HG03095 (cell line): Measurements from ENCODE around the gene LZIC.
A peak's percentile ranks its signal among the peaks of the same experiment; 100 is the strongest.
"Not testable (repeated sequence)": the region's sequence is repeated elsewhere in the genome, so short reads cannot be mapped to it uniquely, and the experiment has no call there.

Experiments used
- ATAC-seq: cut with Tn5 transposase; IDR thresholded peaks from one replicate; pipeline ENCODE4 v1.9.1; 2021; ENCODE audit warnings: moderate library complexity; ENCODE audit not compliant: unreplicated experiment

LZIC gene

DNA sequence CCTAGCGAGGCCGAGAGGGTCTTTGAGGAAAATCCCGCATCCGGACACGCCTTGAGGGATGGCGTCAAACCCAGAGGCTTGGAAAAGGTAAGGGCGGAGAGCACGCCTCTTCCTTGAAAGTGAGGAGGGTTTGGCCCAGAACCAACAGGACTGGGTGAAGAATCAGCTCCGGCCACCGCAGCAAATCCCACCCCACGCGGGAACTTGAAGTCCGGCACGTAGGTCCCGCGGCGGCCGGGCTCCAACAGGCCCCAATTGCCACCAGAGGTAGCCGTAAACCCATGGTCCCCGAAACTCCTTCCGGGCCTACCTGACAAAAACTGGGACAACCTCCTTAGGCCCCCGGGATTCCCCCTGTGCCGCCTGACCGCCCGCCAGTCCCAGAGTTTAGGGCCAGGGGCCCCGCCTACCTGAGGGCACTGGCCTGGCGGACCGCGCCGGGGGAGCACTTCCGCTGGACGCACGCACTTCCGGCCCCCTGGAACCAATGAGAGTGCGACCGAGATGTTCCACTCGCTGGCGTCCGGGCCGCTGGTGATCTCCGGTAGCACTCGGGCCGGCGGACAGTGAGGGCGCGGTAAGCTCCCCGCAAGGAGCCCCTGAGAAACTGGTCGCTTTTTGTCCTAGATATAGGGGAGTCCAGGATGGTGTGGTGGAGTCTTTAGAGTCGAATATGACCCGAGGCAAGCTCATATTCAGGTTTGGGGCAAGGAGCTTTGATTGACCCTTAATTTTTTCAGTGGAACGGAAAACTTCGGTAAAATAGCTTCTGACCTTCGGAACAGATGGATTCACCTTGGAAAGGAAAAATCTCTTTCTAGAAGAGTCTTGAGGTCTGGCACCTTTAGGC is at the start of gene LZIC, which contains the start of gene NMNAT1:
LZIC (minus strand) TSS at position 453 of the 850 bp plus-strand sequence. CDS start 6,772 bp downstream, outside the sequence.
NMNAT1 (plus strand) TSS at position 537 of the 850 bp plus-strand sequence. CDS start 28,599 bp downstream, outside the sequence.
- peak; percentile 82 for ATAC-seq

DNA sequence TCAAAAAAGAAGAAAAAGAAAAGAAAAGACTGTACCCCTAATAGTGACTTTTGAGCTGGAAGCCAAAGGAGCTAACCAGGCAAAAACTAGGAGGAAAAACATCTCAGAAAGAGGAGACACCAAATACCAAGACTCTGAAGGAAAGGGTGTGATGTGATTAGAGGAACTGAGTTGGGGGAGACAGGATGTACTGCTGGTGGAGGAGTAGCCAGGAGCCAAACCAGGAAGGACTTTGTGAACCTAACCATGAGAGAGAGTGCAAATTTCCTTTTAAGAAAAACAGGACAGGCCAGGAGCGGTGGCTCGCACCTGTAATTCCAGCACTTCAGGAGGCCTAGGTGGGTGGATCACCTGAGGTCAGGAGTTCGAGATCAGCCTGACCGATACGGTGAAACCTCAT is 49.7 kb upstream of the LZIC start:
- ATAC-seq: no peak

DNA sequence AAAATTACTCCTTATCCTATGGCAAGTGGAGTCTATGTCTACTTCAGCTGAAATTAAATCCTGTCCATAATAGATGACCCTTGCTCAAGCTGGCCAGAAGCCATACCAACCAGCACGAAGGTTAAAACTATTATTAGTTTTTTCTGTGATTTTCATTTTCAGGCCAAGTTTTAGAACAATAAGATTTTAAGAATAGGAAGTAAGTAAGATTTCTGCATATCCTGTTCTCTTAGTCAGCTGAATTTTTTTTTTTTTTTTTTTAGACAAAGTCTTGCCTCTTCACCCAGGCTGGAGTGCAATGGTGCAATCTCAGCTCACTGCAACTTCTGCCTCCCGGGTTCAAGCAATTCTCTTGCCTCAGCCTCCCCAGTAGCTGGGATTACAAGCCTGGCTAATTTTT is 47.8 kb upstream of the LZIC start:
- no peak for ATAC-seq

DNA sequence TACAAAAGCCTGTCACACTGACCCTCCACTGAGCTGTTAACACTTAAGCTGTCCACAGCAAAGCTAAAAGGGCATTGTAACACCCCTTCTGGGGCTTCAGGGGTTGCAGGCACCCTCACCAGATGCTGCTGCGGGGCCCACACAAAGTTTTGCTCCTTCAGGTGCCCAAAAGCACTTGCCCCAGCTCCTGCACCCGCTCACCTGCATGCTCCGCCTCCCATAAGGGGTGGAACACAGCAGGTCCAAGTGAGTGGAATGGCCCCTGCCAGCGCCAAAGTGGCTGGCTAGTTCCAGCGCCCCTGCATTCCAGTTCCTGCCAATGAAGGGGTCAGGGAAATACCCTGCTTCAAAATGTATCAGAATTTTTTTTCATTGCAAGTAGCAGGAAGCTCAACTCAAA is 46.6 kb upstream of the LZIC start:
- no peak for ATAC-seq

DNA sequence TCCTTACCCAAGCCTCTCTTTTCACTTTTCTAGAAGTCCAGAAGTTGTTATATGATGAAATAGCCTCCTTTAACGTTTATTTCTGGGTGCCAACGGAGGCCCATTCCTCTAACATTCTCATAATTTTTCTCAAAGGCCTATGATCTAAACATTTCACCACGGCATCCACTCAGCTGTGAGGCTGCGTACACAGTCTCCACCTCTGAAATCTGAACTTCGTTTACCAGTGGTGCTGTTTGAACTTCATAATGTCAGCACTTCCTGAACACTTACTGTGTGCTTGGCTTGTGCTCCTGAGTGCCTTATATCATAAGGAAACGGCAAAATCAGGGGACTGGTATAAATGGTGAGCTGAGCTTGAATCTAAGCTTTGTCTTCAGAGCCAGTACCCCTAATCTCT is 41.8 kb upstream of the LZIC start:
- ATAC-seq: no peak

DNA sequence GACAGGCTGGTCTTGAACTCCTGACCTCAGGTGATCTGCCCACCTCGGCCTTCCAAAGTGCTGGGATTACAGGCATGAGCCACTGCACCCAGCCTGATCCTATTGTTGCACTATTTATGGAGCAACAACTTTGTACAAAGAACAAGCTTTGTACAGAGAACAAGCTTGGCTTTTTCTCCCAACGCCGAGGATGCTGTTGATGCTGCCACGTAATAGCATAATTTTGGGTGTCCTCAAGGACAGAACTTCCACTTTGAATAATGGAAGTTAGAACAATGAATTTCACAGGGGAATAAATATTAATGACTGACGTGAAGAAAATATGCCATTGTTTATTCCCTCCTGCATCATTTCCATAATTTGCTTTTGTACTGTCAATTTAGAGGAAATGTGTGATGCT is 41.1 kb upstream of the LZIC start:
- ATAC-seq: no peak

DNA sequence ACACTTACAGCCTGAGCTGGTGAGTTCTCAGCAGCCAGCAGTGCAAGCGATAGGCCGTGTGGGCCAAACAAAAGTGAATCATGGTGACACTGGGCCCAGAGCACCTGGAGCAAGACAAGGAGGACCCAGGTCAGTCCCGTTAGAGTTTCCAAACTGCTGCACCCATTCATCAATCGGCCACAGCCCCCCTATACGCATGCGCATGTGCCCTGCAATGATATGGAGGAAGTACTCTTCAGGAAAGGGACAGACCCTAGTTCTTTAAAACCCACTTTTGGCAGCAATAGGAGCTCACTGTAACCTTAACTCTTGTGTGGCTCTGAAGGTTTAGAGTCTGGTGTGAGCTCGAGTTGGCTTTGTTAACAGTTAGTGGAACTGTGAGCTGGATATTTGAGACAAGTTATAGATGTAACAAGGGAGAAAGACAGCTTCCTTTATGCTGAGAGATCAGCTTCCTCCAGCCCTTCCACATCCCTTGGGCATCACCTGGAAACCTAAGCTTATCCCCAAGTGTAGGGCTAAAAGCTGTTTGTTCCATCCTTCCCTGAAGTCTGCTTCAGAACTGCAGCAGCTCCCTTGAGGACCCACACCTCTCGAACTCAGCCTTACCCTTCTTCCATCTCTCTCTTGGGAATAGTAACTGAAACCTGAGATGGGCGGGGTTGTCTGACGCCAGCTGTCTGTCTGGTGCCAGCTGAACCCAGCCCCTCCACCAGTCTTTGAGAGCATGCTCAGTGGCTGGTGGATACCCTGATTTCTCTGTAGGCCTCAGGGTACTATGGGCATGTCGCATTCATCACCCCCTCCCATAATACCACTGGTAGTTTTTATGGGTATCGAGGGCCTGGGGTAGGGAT is 17.7 kb upstream of the LZIC start:
- no peak for ATAC-seq

DNA sequence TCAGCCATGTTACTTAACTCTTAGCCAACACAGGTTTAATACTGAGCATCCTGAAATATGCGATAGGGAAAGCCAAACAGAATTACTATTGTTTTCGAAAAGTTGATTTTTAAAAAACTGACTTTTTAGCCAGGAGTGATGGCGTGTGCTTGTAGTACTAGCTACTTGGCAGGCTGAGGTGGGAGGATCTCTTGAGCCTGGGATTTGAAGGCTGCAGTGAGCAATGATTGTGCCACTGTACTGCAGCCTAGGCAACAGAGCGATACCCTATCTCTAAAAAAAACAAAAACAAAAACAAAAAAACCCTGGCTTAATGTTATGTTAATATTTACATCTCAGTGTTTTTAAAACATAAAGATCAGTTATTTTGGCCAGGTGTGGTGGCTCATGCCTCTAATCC is 16.8 kb upstream of the LZIC start:
- ATAC-seq: no peak

DNA sequence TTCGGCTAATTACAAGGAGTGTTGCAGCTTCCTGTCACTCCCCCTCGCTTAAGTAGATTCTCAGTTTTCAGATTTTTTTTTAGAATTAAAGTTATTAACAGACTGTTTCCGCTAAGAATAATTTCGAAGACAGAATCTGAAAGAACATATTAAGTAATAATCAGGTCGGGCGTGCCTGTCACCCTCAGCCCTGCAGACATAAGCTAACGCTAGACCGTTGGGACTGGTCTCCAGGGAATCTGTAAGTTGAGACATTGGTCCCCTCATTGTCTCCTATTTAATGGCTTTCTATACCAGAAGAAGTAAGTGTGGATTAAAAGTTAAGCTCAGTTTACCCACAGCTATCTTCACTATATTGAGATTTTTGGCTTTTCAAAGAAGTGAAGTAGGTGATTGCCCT is 14.5 kb upstream of the LZIC start:
- no peak for ATAC-seq

DNA sequence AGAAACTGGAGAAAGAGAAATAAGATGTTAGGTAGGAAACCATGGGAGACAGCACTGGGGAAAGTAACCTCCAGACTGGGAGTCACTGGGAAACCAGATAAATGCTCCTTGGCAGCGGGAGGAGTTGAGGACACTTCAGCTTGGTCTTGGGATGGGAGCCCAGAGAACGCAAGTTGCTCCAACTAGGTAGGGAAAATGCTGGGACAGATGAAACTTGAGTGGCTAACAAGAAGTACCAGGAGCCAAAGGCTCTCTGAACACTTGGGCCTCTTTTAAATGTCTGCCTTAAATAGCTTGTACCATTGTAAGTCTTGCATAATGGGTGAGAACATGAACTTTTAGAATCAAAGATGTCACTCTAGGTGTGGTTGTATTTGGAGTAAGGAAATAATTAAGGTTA is 3.1 kb upstream of the LZIC start:
- no peak for ATAC-seq

DNA sequence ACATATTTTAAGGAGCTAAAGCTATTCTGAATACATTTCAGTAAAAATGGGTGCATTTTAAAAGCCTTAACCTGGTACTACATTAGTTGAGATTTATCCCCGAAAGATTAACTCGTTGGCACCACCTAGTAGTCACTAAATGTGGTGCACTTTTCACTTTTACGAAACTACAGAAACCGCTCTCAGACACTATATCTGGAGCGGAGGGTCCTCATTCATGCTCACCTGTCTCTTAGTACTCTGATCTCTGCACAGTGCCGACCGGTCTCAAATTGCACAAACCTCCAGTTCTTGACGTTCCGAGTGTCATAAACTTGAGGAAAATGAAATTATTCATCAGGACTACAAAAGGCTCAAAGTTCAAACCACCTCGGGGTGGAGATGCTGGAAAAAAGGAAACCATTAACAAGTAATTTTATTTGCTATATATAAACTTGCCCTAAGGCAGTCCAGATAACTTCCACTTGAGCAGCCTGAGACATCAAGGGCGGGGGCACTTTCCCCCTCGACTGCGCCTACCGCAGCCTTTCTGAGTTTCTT is 722 bp downstream of the LZIC start:
- ATAC-seq: no peak

DNA sequence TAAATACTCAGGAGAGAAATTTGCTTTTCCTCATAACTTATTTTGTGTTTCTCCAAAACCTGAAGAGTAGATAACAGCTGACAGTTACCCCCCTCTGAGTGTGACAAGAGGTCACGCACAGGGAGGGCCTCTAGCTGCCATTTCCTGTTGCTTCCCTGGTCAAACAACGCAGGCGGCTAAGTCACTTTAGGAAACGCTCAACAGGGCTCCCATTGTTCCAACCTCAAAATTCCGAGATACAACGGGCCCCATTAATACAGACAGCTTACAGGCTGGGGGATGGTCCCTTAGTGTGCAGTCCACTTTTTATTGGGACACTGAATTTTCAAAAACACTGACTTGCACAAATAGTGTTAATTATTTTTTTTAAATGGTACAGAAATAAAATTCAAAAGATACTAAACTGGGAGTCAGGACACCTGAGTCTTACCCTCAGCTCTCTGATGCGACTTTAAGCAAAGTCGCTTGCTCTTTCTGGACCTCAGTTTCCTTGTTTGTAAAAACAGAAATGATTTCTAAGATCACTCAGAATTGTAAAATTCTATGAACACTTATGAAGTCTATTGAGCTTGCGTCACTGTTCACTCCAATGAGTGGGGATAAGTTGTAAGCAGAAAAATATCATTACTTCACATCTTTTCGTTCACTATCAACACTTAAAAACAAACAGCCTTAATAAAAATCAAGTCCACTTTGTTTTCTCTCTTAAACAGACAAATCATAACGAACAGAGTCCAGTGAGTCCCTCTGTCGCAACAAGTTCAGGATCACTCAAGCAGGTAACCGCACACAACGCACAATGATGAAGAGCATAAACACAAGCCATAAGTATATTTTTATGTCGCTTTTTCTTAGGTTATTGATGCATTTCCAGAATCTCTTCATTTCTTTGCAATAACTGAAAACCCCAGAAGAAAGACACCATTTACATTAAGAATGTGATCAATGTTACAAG is 13.5 kb downstream of the LZIC start:
- ATAC-seq: no peak

DNA sequence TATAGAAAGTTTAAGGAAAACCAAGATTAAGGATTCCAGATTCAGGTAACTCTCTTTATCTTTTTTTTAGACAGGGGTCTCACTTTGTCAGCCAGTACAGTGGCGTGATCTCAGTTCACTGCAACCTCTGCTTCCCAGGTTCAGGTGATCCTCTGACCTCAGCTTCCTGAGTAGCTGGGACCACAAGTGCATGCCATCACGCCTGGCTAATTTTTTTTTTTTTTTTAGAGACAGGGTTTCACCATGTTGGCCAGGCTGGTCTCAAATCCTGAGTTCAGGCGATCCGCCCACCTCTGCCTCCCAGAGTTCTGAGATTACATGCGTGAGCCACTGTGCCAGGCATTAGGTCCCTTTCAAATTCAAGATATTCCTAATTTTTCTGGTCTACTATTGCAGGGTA is 15.9 kb downstream of the LZIC start:
- ATAC-seq: no peak

DNA sequence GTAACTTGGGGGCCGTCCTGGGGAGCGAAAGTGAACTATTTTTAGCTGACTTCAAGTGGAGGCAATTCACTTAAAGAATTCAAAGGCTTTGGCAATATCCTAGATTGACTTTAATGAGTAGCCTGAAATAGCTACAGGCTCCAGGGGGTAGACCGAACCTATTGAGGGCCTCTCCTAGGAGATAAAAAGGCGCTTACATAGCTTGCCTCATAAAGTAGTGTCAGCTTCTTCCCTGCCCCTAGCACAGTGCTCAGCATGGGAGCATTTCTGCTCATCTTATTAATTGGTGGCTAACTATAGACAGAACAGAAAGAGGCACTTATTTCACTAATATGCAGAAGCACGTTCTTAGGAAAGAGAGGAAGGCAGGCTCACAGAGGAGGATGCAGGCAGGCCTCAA is 20.8 kb downstream of the LZIC start:
- ATAC-seq: no peak

DNA sequence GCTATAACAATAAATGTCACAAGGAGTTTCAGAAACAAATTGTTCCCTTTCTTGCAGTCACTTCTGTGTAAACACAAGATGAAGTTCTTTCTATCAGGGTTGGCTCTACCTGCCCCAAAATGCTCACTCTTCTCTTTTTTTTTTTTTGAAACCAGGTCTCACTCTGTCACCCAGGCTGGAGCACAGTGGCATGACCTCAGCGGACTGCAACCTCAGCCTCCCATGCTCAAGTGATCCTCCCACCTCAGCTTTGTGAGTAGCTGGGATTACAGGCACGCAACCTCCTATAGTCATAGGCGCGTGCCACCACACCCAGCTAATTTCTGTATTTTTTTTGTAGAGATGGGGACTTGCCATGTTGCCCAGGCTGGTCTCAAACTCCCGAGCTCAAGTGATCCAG is 22.6 kb downstream of the LZIC start:
- ATAC-seq: no peak

DNA sequence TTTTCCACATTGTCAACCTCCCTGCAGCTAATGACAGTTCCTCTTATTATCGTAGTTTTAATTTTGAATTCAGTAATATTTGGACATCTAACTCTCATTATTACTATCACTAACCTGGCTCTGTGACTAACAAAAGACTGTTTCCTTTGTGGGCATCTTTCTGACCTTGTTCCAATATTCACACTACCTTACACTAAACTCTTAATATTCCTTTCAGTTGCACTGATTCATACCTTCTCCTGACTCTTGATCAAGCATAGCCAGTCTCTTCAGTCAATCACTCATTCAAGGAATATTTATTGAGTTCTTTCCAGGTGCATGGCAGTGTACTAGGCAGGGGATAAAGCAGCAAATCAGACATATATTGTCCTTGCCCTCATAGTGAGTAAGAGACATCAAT is 25.3 kb downstream of the LZIC start:
- ATAC-seq: no peak

DNA sequence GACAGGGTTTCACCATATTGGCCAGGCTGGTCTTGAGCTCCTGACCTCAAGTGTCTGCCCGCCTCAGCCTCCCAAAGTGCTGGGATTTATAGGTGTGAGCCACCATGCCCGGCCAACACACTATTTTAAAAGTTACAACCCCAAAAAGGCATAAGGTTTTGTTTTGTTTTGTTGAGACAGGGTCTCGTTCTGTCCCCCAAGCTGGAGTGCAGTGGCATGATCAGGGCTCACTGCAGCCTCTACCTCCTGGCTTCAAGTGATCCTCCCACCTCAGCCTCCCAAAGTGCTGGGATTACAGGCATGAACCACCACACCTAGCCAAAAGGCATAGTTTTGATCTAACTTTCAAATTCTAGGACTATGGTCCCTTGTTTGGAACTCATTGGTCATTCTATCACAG is 25.7 kb downstream of the LZIC start:
- not testable (repeated sequence) for ATAC-seq

DNA sequence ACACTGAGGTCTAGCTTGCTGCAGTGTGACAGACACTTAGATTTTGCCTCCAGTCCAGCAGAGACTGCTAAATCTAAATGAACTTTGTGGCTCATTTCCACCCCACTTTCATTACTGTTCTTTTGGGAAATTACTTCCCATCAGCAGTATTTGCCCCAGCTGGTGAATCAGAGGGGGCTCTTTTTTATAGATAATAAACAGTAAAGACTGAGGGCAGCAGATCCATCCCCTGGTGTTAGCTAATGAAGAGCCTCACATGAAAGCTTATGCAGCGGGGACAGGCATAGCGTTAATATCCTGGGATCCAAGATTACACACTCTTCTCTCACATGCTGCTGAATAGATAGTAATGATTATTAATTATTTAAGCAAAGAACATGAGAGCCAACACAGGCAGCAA is 26.7 kb downstream of the LZIC start:
- no peak for ATAC-seq

DNA sequence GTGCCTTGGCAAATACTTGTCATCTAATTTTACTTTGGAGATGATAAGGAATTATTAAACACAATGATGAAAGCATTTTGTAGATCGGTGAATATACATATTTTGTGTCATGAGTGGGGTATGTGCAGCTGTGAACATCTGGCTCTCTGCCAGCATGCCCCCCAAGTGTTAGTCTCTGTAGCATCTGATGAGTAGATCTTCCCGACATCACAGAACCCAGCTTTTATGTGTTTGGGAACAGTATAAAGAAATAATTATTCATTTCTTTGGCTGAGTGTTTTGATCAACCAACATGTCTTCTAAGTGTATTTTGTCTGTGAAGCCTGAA is 28.6 kb downstream of the LZIC start:
- ATAC-seq: no peak

DNA sequence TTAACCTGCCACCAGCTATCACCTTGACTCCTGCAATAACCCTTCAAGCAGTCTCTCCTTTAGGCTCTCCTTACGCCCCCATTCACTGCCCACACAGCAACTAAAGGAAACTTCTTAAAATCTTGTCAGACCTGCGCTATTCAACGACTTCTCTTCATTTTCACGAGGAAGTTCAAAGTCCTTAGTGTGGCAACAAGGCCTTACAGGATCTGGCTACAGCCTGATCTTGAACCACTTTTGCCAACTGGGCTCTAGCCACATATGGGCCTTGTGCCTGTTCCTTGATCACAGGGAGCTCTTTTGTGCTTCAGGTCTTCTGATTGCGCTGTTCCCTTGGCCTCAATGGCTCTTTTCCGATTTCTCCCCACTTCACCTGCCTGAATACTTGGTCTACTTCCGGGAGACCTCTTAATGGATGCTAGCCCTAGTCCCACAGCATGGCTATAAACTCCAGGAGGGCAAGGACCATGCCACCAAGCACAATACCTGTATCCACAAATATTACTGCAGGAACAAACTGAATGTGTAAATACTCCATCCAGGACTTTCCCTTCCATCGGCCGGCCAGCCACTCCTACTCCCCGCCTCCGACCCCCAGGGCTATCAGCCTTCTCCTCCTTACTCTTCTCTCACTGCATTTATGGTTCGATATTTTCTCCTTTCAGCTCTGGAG is 30.8 kb downstream of the LZIC start:
- ATAC-seq: no peak
